ENCODE data around the gene THBD.

THBD gene, protein sequence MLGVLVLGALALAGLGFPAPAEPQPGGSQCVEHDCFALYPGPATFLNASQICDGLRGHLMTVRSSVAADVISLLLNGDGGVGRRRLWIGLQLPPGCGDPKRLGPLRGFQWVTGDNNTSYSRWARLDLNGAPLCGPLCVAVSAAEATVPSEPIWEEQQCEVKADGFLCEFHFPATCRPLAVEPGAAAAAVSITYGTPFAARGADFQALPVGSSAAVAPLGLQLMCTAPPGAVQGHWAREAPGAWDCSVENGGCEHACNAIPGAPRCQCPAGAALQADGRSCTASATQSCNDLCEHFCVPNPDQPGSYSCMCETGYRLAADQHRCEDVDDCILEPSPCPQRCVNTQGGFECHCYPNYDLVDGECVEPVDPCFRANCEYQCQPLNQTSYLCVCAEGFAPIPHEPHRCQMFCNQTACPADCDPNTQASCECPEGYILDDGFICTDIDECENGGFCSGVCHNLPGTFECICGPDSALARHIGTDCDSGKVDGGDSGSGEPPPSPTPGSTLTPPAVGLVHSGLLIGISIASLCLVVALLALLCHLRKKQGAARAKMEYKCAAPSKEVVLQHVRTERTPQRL

GRCh38 chr20:23049201-23050075 lies at the start of gene THBD:
THBD (minus strand) TSS chr20:23049672; CDS start chr20:23049504, 168 bp downstream.
- no peak for DNase-seq (ENCODE audit: low read depth in 2 of 2)

DNA sequence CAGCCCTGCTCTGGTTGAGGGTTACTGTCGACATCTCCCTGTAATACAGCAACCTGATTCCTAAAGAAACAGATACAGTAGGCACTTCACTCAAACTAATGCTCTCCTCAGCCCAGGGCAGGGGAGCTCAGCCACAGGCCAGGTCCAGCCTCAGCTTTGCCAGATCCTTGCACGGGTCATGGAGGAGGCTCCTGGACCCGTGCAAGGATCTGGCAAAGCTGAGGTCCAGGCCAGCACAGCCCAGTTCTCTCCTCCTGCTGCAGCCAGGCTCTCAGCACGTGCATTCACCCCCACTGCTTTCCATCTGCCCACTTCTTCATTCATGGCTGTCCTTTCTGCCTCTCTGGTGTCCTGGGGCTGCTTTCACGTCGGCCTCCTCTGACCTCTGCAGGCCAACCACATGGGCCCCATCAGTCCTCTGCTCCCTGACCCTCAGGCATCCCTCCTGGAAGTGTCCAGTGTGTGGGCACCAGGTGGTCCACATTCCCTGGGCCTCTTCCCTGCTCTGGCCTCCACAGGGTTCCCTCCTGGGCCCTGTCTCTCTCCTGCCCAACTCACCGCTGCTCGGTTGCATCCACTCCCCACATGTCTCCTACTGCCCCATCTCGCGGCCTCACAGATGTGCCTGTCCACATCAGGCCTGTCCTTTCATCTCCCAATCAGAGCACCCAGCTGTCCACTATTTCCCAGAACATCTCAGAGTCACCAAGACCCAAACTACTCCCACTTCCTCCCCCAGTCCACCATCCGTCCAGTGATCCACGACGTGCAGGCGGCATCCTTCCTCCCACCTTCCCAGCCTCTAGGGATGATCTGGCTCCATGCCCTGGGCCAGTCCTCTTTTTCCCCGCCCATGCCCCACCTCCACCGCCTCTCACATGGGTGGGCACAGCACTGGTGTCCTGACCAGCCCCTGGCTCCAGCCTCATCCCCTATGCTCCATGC lies 48.4 kb upstream of the THBD start:
- DNase-seq (ENCODE audit: low read depth in 2 of 2), result no peak

DNA sequence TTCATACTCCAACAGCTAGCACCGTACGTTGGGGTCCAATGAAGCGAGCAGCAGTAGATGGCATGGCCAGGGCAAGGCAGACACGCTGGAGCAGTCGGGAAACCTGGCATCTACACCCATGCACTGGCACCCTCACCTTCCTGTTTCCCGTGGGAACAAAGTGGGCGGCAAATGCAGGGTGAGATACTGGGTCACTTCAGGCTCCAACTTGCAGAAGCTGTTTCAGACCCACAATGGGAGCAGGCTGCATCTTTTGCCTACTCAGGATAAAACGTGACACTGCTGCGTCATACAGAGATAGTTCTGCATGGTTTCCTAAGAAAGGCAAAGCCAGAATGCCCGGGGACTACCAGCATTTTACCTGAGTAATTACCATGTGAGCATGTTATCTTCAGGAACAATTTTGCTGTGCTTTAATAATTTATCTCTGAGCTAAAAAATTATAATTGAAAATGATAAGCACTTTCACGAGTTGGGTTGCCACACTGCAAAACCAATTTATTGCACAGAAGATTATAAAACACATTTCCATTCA lies 47.6 kb upstream of the THBD start:
- no peak for DNase-seq (ENCODE audit: low read depth in 2 of 2)

DNA sequence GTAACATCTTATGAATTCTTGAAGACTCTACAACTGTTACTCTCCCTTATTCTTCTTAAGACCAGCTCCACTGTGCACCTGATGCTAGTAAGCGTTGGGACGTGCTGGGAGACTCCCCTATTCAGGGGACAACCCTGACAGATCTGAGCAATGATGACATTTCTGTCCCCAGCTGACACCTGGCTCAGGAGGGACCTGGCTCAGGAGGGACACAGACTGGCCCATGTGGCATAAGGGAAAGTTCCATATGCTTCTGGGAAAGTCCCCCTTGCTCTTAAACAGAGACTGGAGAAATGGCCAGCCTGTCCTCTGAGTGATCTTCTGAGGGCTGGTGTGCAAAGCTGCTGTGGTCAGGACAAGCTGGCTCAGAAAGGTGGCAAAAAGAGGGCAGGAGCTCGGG lies 46.6 kb upstream of the THBD start:
- DNase-seq (ENCODE audit: low read depth in 2 of 2), result no peak

DNA sequence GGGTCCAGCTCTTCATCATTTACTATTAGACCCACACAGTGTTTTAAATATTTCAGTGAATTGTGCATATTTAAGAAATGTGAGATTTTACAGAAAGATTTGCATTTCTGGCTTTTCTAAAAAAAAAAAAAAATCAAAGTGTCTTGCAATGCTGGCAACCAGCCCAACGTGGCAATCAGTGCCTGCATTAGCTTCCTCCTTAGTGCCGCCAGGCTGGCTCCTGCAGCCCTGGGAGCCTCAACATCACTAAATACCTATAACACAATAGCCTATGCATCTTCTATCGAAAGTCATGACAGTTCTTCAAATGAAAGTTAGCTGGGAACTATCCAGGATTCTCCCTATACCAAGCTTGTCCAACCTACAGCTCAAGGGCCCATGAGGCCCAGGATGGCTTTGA lies 46.0 kb upstream of the THBD start:
- DNase-seq (ENCODE audit: low read depth in 2 of 2), result no peak

- no peak for DNase-seq (ENCODE audit: low read depth in 2 of 2)
Observed at GRCh38 chr20:23094927-23095326, 45.5 kb upstream of the THBD start.

DNA sequence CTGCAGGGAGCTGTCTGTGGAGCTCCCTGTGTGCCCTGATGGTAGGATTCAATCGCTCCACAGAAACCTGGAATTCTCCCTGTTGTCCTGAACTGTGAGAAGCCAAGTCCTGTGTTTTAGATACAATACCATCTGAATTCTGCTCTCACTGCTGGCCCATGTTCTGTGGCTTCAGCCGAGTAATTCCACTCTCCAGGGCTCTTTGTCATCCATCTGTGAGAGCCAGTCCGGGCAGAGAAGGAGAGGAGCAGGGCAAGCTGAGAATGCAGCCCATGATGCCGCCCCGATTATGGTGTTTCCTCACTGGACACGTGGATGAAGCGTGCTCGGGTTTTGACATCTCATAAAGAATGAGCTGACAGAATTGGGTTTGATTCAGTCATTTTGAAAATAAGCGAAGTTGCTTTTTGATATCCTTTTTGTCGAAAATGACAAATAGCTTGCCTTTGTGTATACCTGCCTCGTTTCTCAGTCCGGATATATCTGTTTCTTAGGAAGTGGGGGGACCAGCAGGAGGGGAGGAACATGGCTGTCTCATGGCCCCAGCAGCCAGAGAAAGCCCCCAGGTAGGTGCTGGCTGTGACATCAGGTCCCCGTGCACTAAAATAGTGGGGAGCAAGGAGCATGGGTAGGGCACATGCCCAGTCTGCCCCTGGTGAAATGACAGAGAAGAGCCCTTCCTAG lies 44.9 kb upstream of the THBD start:
- DNase-seq (ENCODE audit: low read depth in 2 of 2), result no peak

- DNase-seq (ENCODE audit: low read depth in 2 of 2), result no peak
Observed at GRCh38 chr20:23093613-23094012, 44.1 kb upstream of the THBD start.

GRCh38 chr20:23092861-23093495 lies 43.5 kb upstream of the THBD start:
- no peak for DNase-seq (ENCODE audit: low read depth in 2 of 2)

GRCh38 chr20:23092384-23092756 lies 42.9 kb upstream of the THBD start:
- DNase-seq (ENCODE audit: low read depth in 2 of 2), result no peak

- DNase-seq (ENCODE audit: low read depth in 2 of 2), result no peak
Observed at GRCh38 chr20:23091721-23092383, 42.4 kb upstream of the THBD start.

DNA sequence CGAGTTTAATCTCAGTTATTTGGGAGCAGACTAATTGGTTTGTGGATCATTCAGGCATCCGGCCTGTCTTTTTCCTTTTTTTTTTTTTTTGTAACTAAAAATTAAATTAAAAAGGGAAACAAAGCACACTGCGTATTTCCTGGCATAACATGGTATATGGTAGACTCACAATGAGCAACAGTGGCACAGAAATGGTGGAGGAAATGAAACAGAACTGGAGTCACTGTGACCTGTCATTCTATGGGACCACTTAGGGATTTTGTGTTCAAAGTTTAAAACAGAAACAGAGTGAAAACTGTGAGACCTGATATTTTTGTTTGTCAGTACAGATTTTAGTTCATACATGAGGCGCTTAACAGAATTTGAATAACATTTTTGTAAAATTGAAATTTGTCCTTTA lies 41.4 kb upstream of the THBD start:
- no peak for DNase-seq (ENCODE audit: low read depth in 2 of 2)

- DNase-seq (ENCODE audit: low read depth in 2 of 2), result no peak
Observed at GRCh38 chr20:23090147-23090546, 40.7 kb upstream of the THBD start.

DNA sequence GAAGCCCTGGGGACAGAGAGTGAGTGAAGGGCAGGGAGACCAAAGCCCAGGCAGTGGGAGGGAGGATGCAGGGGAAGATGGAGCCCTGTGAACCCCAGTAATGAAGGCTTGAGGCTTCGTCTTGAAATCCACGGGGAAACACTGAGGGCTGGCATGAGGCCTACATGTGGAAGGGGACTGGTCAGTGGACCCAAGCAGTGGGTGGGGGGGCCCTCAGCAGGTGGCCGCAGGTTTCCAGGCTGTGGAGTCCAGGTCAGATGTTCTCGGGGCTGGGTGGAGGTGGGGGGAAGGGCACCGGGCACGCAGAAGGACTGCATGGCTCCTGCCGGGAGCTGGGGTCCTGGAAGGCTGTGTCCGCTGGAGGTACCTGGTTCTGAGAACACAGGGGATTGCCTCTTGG lies 39.4 kb upstream of the THBD start:
- no peak for DNase-seq (ENCODE audit: low read depth in 2 of 2)

- DNase-seq (ENCODE audit: low read depth in 2 of 2), result no peak
Observed at GRCh38 chr20:23087587-23088251, 38.2 kb upstream of the THBD start.

DNA sequence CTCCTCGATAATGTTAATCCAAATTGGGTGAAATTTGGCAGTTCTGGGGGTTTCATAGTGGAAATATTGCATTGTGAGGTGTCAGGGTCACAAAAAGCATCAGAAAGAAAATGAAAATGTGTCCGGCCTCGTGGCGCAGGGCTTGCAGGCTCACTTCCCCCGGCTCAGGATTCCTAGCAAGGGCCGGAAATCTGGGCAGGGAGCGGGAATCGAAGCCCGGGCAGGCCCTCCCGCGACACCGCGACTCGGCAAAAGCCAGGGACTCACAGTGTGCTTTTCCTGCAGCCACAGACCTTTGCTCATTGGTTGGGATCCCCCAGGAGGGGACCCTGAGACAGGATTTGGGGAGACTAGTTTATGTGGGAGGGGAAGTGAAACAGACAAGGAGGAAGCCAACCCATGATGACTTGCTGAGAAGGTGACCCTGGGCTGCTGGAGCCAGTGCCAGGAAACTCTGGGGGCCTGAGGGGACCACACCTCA lies 37.5 kb upstream of the THBD start:
- no peak for DNase-seq (ENCODE audit: low read depth in 2 of 2)

GRCh38 chr20:23086056-23086566 lies 36.6 kb upstream of the THBD start, which contains the start of gene CD93:
CD93 (minus strand) TSS chr20:23086324; CDS start chr20:23086192, 132 bp downstream.
- peak in 1 of 2 donors; percentile 26 for DNase-seq (ENCODE audit: low read depth in 2 of 2)

- DNase-seq (ENCODE audit: low read depth in 2 of 2), result no peak
Observed at GRCh38 chr20:23085436-23086055, 36.1 kb upstream of the THBD start.

All from stimulated activated CD4-positive, alpha-beta T cell treated with anti-CD3 and anti-CD28 coated beads, Interleukin-15, amount 100 ng/mL, for 48 hours (primary cell).